GM21390 (cell line): ENCODE measurements around the gene QRFP.

ENCODE experiments used
- ATAC-seq: cut with Tn5 transposase; IDR thresholded peaks from one replicate; pipeline ENCODE4 v1.9.1; 2021; ENCODE audit not compliant: unreplicated experiment

The QRFP gene

GRCh38 chr9:130904070-130905044, 7.7 kb upstream of the QRFP start:
- ATAC-seq = no peak

GRCh38 chr9:130903194-130904069, 6.8 kb upstream of the QRFP start:
- ATAC-seq = no peak

- ATAC-seq = no peak
These were observed 5.9 kb upstream of the QRFP start for GRCh38 chr9:130902204-130903185.

- ATAC-seq = no peak
These were observed 5.0 kb upstream of the QRFP start for GRCh38 chr9:130901498-130902203.

- no peak for ATAC-seq
These were observed 4.3 kb upstream of the QRFP start for GRCh38 chr9:130900701-130901497.

GRCh38 chr9:130899051-130899748, 2.6 kb upstream of the QRFP start:
- no peak for ATAC-seq

GRCh38 chr9:130898552-130898852, 1.9 kb upstream of the QRFP start:
- no peak for ATAC-seq

GRCh38 chr9:130897848-130898551, 1.4 kb upstream of the QRFP start:
- ATAC-seq = no peak

- ATAC-seq = no peak
These were observed 616 bp upstream of the QRFP start for GRCh38 chr9:130897105-130897751.

GRCh38 chr9:130895481-130896232, 955 bp downstream of the QRFP start:
- ATAC-seq = no peak

GRCh38 chr9:130895038-130895437, 1.6 kb downstream of the QRFP start:
- ATAC-seq = no peak

GRCh38 chr9:130894546-130894945, 2.1 kb downstream of the QRFP start:
- no peak for ATAC-seq

GRCh38 chr9:130893341-130894101, 3.1 kb downstream of the QRFP start:
- no peak for ATAC-seq

GRCh38 chr9:130892477-130893304, 3.9 kb downstream of the QRFP start:
- ATAC-seq = no peak
